H1 (cell line): Measurements from ENCODE around the gene MAGOH. TPM values are rescaled to one million over a fixed set of nuclear protein-coding genes. Genes with fewer than 3 reads are reported as not detected.

ENCODE experiments used
- CTCF ChIA-PET: fragments of 300-600 bp; sonication (Branson Sonifier 250); formaldehyde crosslinking; loops from one replicate; lab custom pipeline; 2021; ENCODE audit not compliant: partially characterized antibody; lab: Charles Lee
- POLR2A ChIA-PET: fragments of 300-600 bp; sonication (Branson Sonifier 250); formaldehyde crosslinking; loops from one replicate; lab custom pipeline; 2021; ENCODE audit warnings: inconsistent platforms; ENCODE audit not compliant: partially characterized antibody; lab: Charles Lee
- DNase-seq, 2 experiments: peaks; one replicate each; pipeline versions ENCODE4 v3.0.0 to v3.0.0-alpha.2; 2010 to 2022; ENCODE audit warnings: low spot score in 2 of 2, low read depth in 1 of 2, mixed read lengths in 1 of 2
- FAIRE-seq: peaks from 2 replicates; lab custom pipeline; 2011; peaks lifted over from hg19 to GRCh38; lab: Jason Lieb, UNC
- H2AFZ ChIP-seq: 2 replicates; pipeline ENCODE4 v1.8.1; 2012; ENCODE audit warnings: low read length, inconsistent platforms
- H2AK5ac ChIP-seq: 2 replicates; pipeline ENCODE4 v1.6.1; 2013; ENCODE audit warnings: low read depth, low read length
- H2BK120ac ChIP-seq: replicated peaks from 2 replicates; pipeline ENCODE3; 2013; ENCODE audit warnings: low read depth, low read length, inconsistent platforms
- H2BK12ac ChIP-seq: 2 replicates; pipeline ENCODE4 v1.6.1; 2013; ENCODE audit warnings: low read depth, low read length
- H2BK15ac ChIP-seq: 2 replicates; pipeline ENCODE4 v1.6.1; 2013; ENCODE audit warnings: low read length
- H2BK20ac ChIP-seq: 2 replicates; pipeline ENCODE4 v1.6.1; 2013; ENCODE audit warnings: low read length
- H2BK5ac ChIP-seq: 2 replicates; pipeline ENCODE4 v1.6.1; 2013; ENCODE audit warnings: low read depth, low read length
- H3K14ac ChIP-seq: 2 replicates; pipeline ENCODE4 v1.6.1; 2013; ENCODE audit warnings: inconsistent platforms; ENCODE audit not compliant: insufficient read length
- H3K18ac ChIP-seq: 2 replicates; pipeline ENCODE4 v1.6.1; 2013; ENCODE audit warnings: low read length; ENCODE audit errors: extremely low read depth
- H3K23ac ChIP-seq: 2 replicates; pipeline ENCODE4 v1.6.1; 2013; ENCODE audit warnings: inconsistent platforms; ENCODE audit not compliant: insufficient read length
- H3K23me2 ChIP-seq: 2 replicates; pipeline ENCODE4 v1.6.1; 2013; ENCODE audit warnings: low read depth, low read length
- H3K27ac ChIP-seq: 2 replicates; pipeline ENCODE4 v1.6.1; 2011; ENCODE audit warnings: low read depth, low read length, inconsistent platforms
- H3K27me3 ChIP-seq, 4 experiments: replicated peaks in 1 of 4; 1 replicate in 1 of 4; 2 replicates in 3 of 4; pipeline versions ENCODE4 v1.6.1 to v1.8.1; 2011 to 2013; ENCODE audit warnings: low read length in 3 of 4, mild to moderate bottlenecking in 3 of 4, inconsistent platforms in 2 of 4, mixed read lengths in 2 of 4, moderate library complexity in 1 of 4; ENCODE audit not compliant: control insufficient read depth in 3 of 4, insufficient read depth in 3 of 4; ENCODE audit errors: extremely low read depth in 1 of 4
- H3K36me3 ChIP-seq, 4 experiments: 2 replicates each; pipeline versions ENCODE4 v1.6.1 to v1.8.1; 2011 to 2013; ENCODE audit warnings: mild to moderate bottlenecking in 4 of 4, low read length in 3 of 4, moderate library complexity in 2 of 4, control low read depth in 1 of 4, inconsistent platforms in 1 of 4; ENCODE audit not compliant: insufficient read depth in 4 of 4, control insufficient read depth in 2 of 4
- H3K4ac ChIP-seq: replicated peaks from 2 replicates; pipeline ENCODE3; 2013; ENCODE audit warnings: low read length, low read depth, mixed read lengths, inconsistent platforms; ENCODE audit not compliant: insufficient read length
- H3K4me1 ChIP-seq, 4 experiments: replicated peaks in 1 of 4; 1 replicate in 1 of 4; 2 replicates in 3 of 4; pipeline versions ENCODE4 v1.6.1 to v1.8.1; 2011 to 2013; ENCODE audit warnings: low read length in 3 of 4, inconsistent platforms in 2 of 4, mixed read lengths in 1 of 4; ENCODE audit not compliant: insufficient read depth in 4 of 4, control insufficient read depth in 3 of 4
- H3K4me2 ChIP-seq, 2 experiments: 2 replicates each; pipeline versions ENCODE4 v1.6.1 to v1.8.1; 2011 to 2013; ENCODE audit warnings: low read depth in 2 of 2, low read length in 2 of 2, control low read depth in 1 of 2, inconsistent platforms in 1 of 2, mild to moderate bottlenecking in 1 of 2; ENCODE audit not compliant: insufficient read depth in 1 of 2
- H3K4me3 ChIP-seq, 4 experiments: fragments of 200-600, 300-600 bp in 1 of 4; sonication (generic), shearing (Covaris generic), sonication (Bioruptor Twin) in 1 of 4; 2 replicates each; pipeline versions ENCODE4 v1.5.1 to v1.8.1; 2011 to 2016; ENCODE audit warnings: low read length in 4 of 4, low read depth in 3 of 4, control low read depth in 2 of 4, inconsistent platforms in 2 of 4, mild to moderate bottlenecking in 2 of 4, mixed read lengths in 1 of 4, moderate library complexity in 1 of 4; ENCODE audit not compliant: insufficient read depth in 2 of 4; ENCODE audit errors: extremely low read depth in 1 of 4
- H3K56ac ChIP-seq: replicated peaks from 2 replicates; pipeline ENCODE3; 2013; ENCODE audit warnings: low read depth, mild to moderate bottlenecking, mixed read lengths, low read length, inconsistent platforms; ENCODE audit not compliant: insufficient read length
- H3K79me1 ChIP-seq: 2 replicates; pipeline ENCODE4 v1.6.1; 2013; ENCODE audit warnings: low read depth, low read length, control low read depth
- H3K79me2 ChIP-seq, 2 experiments: 2 replicates each; pipeline versions ENCODE4 v1.6.1 to v1.8.1; 2012 to 2013; ENCODE audit warnings: low read length in 2 of 2, mild to moderate bottlenecking in 2 of 2, inconsistent platforms in 1 of 2; ENCODE audit not compliant: insufficient read depth in 2 of 2, control insufficient read depth in 1 of 2
- H3K9ac ChIP-seq, 4 experiments: replicated peaks in 1 of 4; 1 replicate in 1 of 4; 2 replicates in 3 of 4; pipeline versions ENCODE4 v1.6.1 to v1.8.1; 2011 to 2013; ENCODE audit warnings: low read depth in 3 of 4, low read length in 3 of 4, control low read depth in 2 of 4, mild to moderate bottlenecking in 2 of 4, moderate library complexity in 2 of 4, inconsistent platforms in 1 of 4; ENCODE audit errors: extremely low read depth in 1 of 4
- H3K9me3 ChIP-seq, 2 experiments: 2 replicates each; pipeline versions ENCODE4 v1.6.1 to v1.8.1; 2012 to 2013; ENCODE audit warnings: mild to moderate bottlenecking in 2 of 2, moderate library complexity in 2 of 2, control low read depth in 1 of 2, inconsistent platforms in 1 of 2, low read depth in 1 of 2, low read length in 1 of 2, mixed read lengths in 1 of 2; ENCODE audit not compliant: insufficient read depth in 2 of 2
- H4K20me1 ChIP-seq, 2 experiments: replicated peaks in 1 of 2; 2 replicates each; pipeline versions ENCODE3 to v1.8.1; 2011 to 2013; ENCODE audit warnings: inconsistent platforms in 2 of 2, low read length in 2 of 2, mild to moderate bottlenecking in 1 of 2; ENCODE audit not compliant: insufficient read depth in 2 of 2, control insufficient read depth in 1 of 2
- H4K5ac ChIP-seq: 2 replicates; pipeline ENCODE4 v1.6.1; 2013; ENCODE audit warnings: low read length, low read depth, mixed read lengths, inconsistent platforms; ENCODE audit not compliant: insufficient read length
- H4K8ac ChIP-seq: 2 replicates; pipeline ENCODE4 v1.8.0; 2013; ENCODE audit warnings: mild to moderate bottlenecking, moderate library complexity, low read length, inconsistent platforms; ENCODE audit not compliant: insufficient read depth; ENCODE audit errors: extremely low read depth
- H4K91ac ChIP-seq: replicated peaks from 2 replicates; pipeline ENCODE3; 2013; ENCODE audit warnings: low read length, mixed read lengths, inconsistent platforms; ENCODE audit not compliant: insufficient read length
- BACH1 ChIP-seq: IDR thresholded peaks from 2 replicates; pipeline ENCODE4 v1.6.1; 2012; ENCODE audit warnings: low read length, improper control_type of control experiment
- CBX5 ChIP-seq: fragments of 300-800, 300-1000 bp; sonication (generic); IDR thresholded peaks from 2 replicates; pipeline ENCODE4 v1.7.1; 2016; ENCODE audit warnings: antibody characterized with exemption, low read length, low read depth
- CEBPB ChIP-seq: IDR thresholded peaks from 2 replicates; pipeline ENCODE4 v1.6.1; 2012; ENCODE audit warnings: low read depth, low read length
- EGR1 ChIP-seq: IDR thresholded peaks from 2 replicates; pipeline ENCODE4 v1.6.1; 2011; ENCODE audit warnings: low read depth, low read length, borderline replicate concordance
- EZH2 ChIP-seq: fragments of 200-600 bp; sonication (generic); IDR thresholded peaks from 2 replicates; pipeline ENCODE4 v1.7.1; 2012; ENCODE audit warnings: low read depth, mild to moderate bottlenecking, moderate library complexity, low read length, inconsistent platforms; ENCODE audit not compliant: severe bottlenecking
- MAFK ChIP-seq: IDR thresholded peaks from 2 replicates; pipeline ENCODE4 v1.6.1; 2012; ENCODE audit warnings: low read depth, mild to moderate bottlenecking, improper control_type of control experiment, low read length
- NRF1 ChIP-seq: IDR thresholded peaks from 2 replicates; pipeline ENCODE4 v1.6.1; 2011; ENCODE audit warnings: mild to moderate bottlenecking, low read depth, low read length, improper control_type of control experiment
- TBP ChIP-seq: IDR thresholded peaks from 2 replicates; pipeline ENCODE4 v1.6.1; 2011; ENCODE audit warnings: low read depth, low read length, improper control_type of control experiment
- ZNF274 ChIP-seq: IDR thresholded peaks from 2 replicates; pipeline ENCODE4 v1.7.0; 2012; ENCODE audit warnings: low read length, borderline replicate concordance; ENCODE audit errors: extremely low read depth
- WGBS, 2 experiments: shearing (Covaris generic) in 1 of 2; methylation state at CpG; one replicate each; pipeline versions ENCODE4 v1.1.6 to v1.1.7; 2013 to 2015; ENCODE audit warnings: low lambda C conversion rate in 2 of 2, mixed read lengths in 2 of 2, inconsistent platforms in 1 of 2, low coverage in 1 of 2, missing lambda C conversion rate in 1 of 2; ENCODE audit not compliant: insufficient replicate concordance in 2 of 2, insufficient coverage in 1 of 2, insufficient read length in 1 of 2; ENCODE audit errors: extremely low coverage in 1 of 2, missing lambda C conversion rate in 1 of 2; 5-methylcytosine and 5-hydroxymethylcytosine counted together
- polyA plus RNA-seq, 7 experiments: library from polyadenylated mRNA; depleted of rRNA in 3 of 7; stranded (reverse) in 5 of 7; unstranded in 2 of 7; fragments of >200 nt in 5 of 7; fragments of 200-250 nt in 2 of 7; gene quantifications; 1 replicate in 5 of 7; 2 replicates in 1 of 7; 4 replicates in 1 of 7; pipeline versions ENCODE4 v1.2.1 to v1.2.3, GENCODE V29; 2011 to 2013; ENCODE audit warnings: missing spikeins in 2 of 7, mixed read lengths in 2 of 7
- total RNA-seq: library from RNA; stranded (reverse); fragmentation: NEBNext Ultra II Directional; extraction: Animal tissue kit (Norgen Biotek cat#: 25700); gene quantifications from 2 replicates; pipeline ENCODE4 v1.2.1, GENCODE V29; 2021
- TF ChIP-seq, protein P1 (sequence below): IDR thresholded peaks from 2 replicates; pipeline ENCODE4 v1.6.1; 2012; ENCODE audit warnings: inconsistent platforms
- TF ChIP-seq, protein P2 (sequence below): IDR thresholded peaks from 2 replicates; pipeline ENCODE4 v1.6.1; 2012; ENCODE audit warnings: inconsistent platforms
- TF ChIP-seq, protein P3 (sequence below): IDR thresholded peaks from 2 replicates; pipeline ENCODE4 v1.6.1; 2012; ENCODE audit warnings: low read length, inconsistent platforms

Gene MAGOH
- total and polyA plus RNA-seq, 2 of the 8 experiments (the other 6 are each of a cell fraction or from before 2014, with no cell fraction given), result 46.9 to 74.3 TPM

DNA sequence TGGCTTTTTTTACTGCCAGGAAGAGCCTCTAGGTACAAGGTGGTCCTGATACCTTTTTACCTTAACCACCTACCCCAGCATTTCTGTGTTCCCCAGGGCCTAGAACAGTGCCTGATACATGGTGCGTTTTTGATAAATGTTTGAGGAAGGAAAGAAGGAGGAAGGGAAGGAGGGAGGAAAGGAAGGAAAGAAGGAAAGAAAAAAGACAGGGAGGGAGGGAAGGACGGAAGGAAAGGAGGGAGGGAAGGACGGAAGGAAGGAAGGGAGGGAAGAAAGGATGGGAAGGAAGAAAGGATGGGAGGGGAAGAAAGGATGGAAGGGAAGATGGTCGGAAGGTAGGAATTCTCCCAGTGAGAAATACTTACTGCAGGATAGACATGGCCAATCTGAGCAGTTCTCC, 12.0 kb upstream of the MAGOH start:
- H3K4ac ChIP-seq, result no peak overlapping the region
- no peaks in the 10 kb centered on the region for H3K27me3 ChIP-seq
- H4K91ac ChIP-seq, result no peak overlapping the region
- no peaks in the 10 kb centered on the region for H3K23me2 ChIP-seq
- no peak overlapping the region for H3K9ac ChIP-seq
- no peak overlapping the region for H4K5ac ChIP-seq
- no peaks in the 10 kb centered on the region for H3K79me1 ChIP-seq
- no peak overlapping the region for H3K4me3 ChIP-seq
- no peak for DNase-seq
- WGBS, 2 experiments, result 78 to 80% methylated on average over 2 to 4 of the region's 4 CpGs
- H4K20me1 ChIP-seq, result peaks cover 0 to 1% of the 10 kb centered on the region in 2 experiments
- ChIA-PET POLR2A (interaction anchor here (1.5 to 2.1 kb wide), 2 partner anchors 10 to 11 kb away, joined by 4 to 5 read pairs; no protein-coding TSS in a partner anchor), CTCF (interaction anchor here (0.7 to 1.0 kb wide), 2 partner anchors 28 to 37 kb away, joined by 3 read pairs; no protein-coding TSS in a partner anchor)
- FAIRE-seq, result no peak
- H3K4me2 ChIP-seq, result no peak overlapping the region
- H3K27ac ChIP-seq, result no peak overlapping the region
- H3K9me3 ChIP-seq, result no peaks in the 10 kb centered on the region
- H4K8ac ChIP-seq, result no peak overlapping the region
- H3K23ac ChIP-seq, result no peak overlapping the region
- H3K36me3 ChIP-seq, result peaks cover 26 to 89% (median 67%) of the 10 kb centered on the region in 4 experiments
- no peak overlapping the region for H2BK12ac ChIP-seq
- no peak overlapping the region for H2BK20ac ChIP-seq
- H2BK15ac ChIP-seq, result no peak overlapping the region
- no peak overlapping the region for H2BK120ac ChIP-seq
- H3K79me2 ChIP-seq, result no peaks in the 10 kb centered on the region
- H3K18ac ChIP-seq, result no peak overlapping the region
- H2AFZ ChIP-seq, result no peak overlapping the region
- H3K4me1 ChIP-seq, result no peaks in the 10 kb centered on the region
- H2BK5ac ChIP-seq, result no peak overlapping the region
- no peak overlapping the region for H2AK5ac ChIP-seq
- H3K14ac ChIP-seq, result no peak overlapping the region
- no peak overlapping the region for H3K56ac ChIP-seq
- TF ChIP-seq MAFK (no peak), ZNF274 (no peak), EZH2 (no peak), BACH1 (no peak), CEBPB (no peak), NRF1 (no peak), TBP (no peak), EGR1 (no peak), CBX5 (no peak)
- TF ChIP-seq, protein P1, sequence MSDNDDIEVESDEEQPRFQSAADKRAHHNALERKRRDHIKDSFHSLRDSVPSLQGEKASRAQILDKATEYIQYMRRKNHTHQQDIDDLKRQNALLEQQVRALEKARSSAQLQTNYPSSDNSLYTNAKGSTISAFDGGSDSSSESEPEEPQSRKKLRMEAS, result no peak
- TF ChIP-seq, protein P2, sequence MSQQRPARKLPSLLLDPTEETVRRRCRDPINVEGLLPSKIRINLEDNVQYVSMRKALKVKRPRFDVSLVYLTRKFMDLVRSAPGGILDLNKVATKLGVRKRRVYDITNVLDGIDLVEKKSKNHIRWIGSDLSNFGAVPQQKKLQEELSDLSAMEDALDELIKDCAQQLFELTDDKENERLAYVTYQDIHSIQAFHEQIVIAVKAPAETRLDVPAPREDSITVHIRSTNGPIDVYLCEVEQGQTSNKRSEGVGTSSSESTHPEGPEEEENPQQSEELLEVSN, result no peak
- TF ChIP-seq, protein P3, sequence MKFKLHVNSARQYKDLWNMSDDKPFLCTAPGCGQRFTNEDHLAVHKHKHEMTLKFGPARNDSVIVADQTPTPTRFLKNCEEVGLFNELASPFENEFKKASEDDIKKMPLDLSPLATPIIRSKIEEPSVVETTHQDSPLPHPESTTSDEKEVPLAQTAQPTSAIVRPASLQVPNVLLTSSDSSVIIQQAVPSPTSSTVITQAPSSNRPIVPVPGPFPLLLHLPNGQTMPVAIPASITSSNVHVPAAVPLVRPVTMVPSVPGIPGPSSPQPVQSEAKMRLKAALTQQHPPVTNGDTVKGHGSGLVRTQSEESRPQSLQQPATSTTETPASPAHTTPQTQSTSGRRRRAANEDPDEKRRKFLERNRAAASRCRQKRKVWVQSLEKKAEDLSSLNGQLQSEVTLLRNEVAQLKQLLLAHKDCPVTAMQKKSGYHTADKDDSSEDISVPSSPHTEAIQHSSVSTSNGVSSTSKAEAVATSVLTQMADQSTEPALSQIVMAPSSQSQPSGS, result no peak
